ENCODE results near the gene ATP4A.

Gene ATP4A

DNA sequence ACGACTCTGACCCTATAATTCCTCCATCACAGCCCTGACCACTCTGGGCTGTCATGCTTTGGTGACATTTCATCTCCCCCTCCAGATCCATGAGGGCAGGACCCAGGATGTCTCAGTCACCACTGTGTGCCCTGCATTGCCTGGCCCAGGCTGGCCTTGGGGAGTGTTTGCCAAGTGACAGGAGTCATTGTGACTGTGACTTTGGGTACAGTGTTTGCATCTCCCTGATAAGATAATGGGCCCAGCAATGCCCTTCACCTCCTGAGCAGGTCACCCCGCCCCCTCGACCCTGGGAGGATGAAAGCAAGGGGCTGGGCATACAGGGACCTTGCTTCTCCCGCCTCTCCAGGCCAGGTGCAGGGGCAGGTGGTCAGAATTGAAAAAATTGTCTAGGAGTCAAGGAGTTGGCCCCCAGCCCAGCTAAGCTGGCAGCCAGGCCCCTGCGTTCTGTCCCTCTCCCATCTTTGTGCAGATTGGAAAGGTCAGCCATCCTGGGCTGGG, 5.9 kb upstream of the ATP4A start:
- Histone ChIP-seq H3K27ac (ENCODE audit: insufficient read depth, low read length, poor library complexity, severe bottlenecking) (no peak overlapping the region), H3K36me3 (ENCODE audit: control insufficient read depth, insufficient read depth, low read length) (no peaks in the 10 kb centered on the region), H3K9me3 (ENCODE audit: control insufficient read depth, low read length) (no peaks in the 10 kb centered on the region), H3K4me1 (ENCODE audit: control insufficient read depth, insufficient read depth, low read length, poor library complexity, severe bottlenecking) (no peaks in the 10 kb centered on the region), H3K27me3 (replicated peaks; ENCODE audit: control insufficient read depth, insufficient read depth, low read length, poor library complexity, severe bottlenecking) (peaks cover 4% of the 10 kb centered on the region), H3K4me3 (ENCODE audit: insufficient read depth, low read depth, low read length, poor library complexity, severe bottlenecking) (no peak overlapping the region)
- DNase-seq: no peak

GRCh38 chr19:35566738-35567137, 3.3 kb upstream of the ATP4A start:
- DNase-seq: no peak
- no peaks in the 10 kb centered on the region for H3K4me1 ChIP-seq (ENCODE audit: control insufficient read depth, insufficient read depth, low read length, poor library complexity, severe bottlenecking)
- H3K27ac ChIP-seq (ENCODE audit: insufficient read depth, low read length, poor library complexity, severe bottlenecking): no peak overlapping the region
- no peak overlapping the region for H3K4me3 ChIP-seq (ENCODE audit: insufficient read depth, low read depth, low read length, poor library complexity, severe bottlenecking)
- no peaks in the 10 kb centered on the region for H3K36me3 ChIP-seq (ENCODE audit: control insufficient read depth, insufficient read depth, low read length)
- no peaks in the 10 kb centered on the region for H3K9me3 ChIP-seq (ENCODE audit: control insufficient read depth, low read length)
- H3K27me3 ChIP-seq (replicated peaks; ENCODE audit: control insufficient read depth, insufficient read depth, low read length, poor library complexity, severe bottlenecking): peaks cover 4% of the 10 kb centered on the region

GRCh38 chr19:35565016-35565856, 1.8 kb upstream of the ATP4A start:
- H3K4me1 ChIP-seq (ENCODE audit: control insufficient read depth, insufficient read depth, low read length, poor library complexity, severe bottlenecking): no peaks in the 10 kb centered on the region
- H3K4me3 ChIP-seq (ENCODE audit: insufficient read depth, low read depth, low read length, poor library complexity, severe bottlenecking): no peak overlapping the region
- no peaks in the 10 kb centered on the region for H3K9me3 ChIP-seq (ENCODE audit: control insufficient read depth, low read length)
- no peak overlapping the region for H3K27ac ChIP-seq (ENCODE audit: insufficient read depth, low read length, poor library complexity, severe bottlenecking)
- H3K36me3 ChIP-seq (ENCODE audit: control insufficient read depth, insufficient read depth, low read length): no peaks in the 10 kb centered on the region
- DNase-seq: no peak
- peaks cover 4% of the 10 kb centered on the region for H3K27me3 ChIP-seq (replicated peaks; ENCODE audit: control insufficient read depth, insufficient read depth, low read length, poor library complexity, severe bottlenecking)

- H3K27ac ChIP-seq (ENCODE audit: insufficient read depth, low read length, poor library complexity, severe bottlenecking): no peak overlapping the region
Observed at GRCh38 chr19:35562776-35563175, 682 bp downstream of the ATP4A start.

DNA sequence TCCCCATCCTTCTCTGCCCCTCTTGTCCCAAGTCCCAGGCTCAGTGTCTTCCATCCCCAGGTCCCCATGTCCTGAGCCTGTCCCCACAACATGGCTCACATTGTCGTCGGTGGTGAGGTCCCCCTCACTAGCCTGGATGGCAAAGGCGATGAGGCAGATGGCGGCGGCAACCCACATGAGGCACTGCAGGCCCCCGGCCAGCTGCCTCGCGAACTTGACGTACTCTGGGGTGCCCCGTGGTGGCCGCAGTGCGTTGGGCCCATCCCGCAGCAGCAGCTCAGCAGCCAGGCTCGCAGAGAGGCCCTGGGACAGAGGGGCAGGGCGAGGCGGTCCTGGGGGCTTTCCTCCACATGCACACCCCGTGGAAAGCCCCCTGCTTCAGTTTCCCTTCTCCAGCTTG, 1.1 kb downstream of the ATP4A start:
- Histone ChIP-seq H3K4me3 (ENCODE audit: insufficient read depth, low read depth, low read length, poor library complexity, severe bottlenecking) (no peak overlapping the region), H3K36me3 (ENCODE audit: control insufficient read depth, insufficient read depth, low read length) (no peaks in the 10 kb centered on the region), H3K4me1 (ENCODE audit: control insufficient read depth, insufficient read depth, low read length, poor library complexity, severe bottlenecking) (peaks cover 8% of the 10 kb centered on the region), H3K9me3 (ENCODE audit: control insufficient read depth, low read length) (no peaks in the 10 kb centered on the region), H3K27ac (ENCODE audit: insufficient read depth, low read length, poor library complexity, severe bottlenecking) (no peak overlapping the region), H3K27me3 (replicated peaks; ENCODE audit: control insufficient read depth, insufficient read depth, low read length, poor library complexity, severe bottlenecking) (peaks cover 10% of the 10 kb centered on the region)
- DNase-seq: no peak

More at GRCh38 chr19:35562776-35563175, 682 bp downstream of the ATP4A start:
- Histone ChIP-seq H3K4me3 (ENCODE audit: insufficient read depth, low read depth, low read length, poor library complexity, severe bottlenecking) (no peak overlapping the region), H3K36me3 (ENCODE audit: control insufficient read depth, insufficient read depth, low read length) (no peaks in the 10 kb centered on the region), H3K4me1 (ENCODE audit: control insufficient read depth, insufficient read depth, low read length, poor library complexity, severe bottlenecking) (peaks cover 8% of the 10 kb centered on the region), H3K9me3 (ENCODE audit: control insufficient read depth, low read length) (no peaks in the 10 kb centered on the region), H3K27me3 (replicated peaks; ENCODE audit: control insufficient read depth, insufficient read depth, low read length, poor library complexity, severe bottlenecking) (peaks cover 10% of the 10 kb centered on the region)
- no peak for DNase-seq

DNA sequence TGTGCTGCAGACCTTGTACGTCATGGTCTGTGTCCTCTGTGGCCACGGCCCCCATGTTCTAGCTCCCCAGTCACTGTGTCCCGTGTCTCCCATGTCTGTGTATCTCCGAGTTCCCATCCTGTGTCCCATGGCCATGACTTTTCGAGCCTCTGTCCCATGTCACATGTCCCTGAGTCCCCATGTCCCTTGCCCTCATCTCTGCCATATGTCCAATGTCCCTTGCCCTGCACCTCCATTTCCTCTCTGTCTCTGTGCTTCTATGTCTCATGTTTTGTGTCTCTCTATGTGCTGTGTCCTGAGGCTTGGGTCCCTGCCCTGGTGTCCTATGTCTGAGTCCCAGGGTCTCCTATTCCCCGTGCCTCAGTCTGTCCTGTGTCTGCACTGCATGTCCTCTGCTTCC, 2.0 kb downstream of the ATP4A start:
- no peak for DNase-seq
- Histone ChIP-seq H3K4me3 (ENCODE audit: insufficient read depth, low read depth, low read length, poor library complexity, severe bottlenecking) (no peak overlapping the region), H3K9me3 (ENCODE audit: control insufficient read depth, low read length) (no peaks in the 10 kb centered on the region), H3K27me3 (replicated peaks; ENCODE audit: control insufficient read depth, insufficient read depth, low read length, poor library complexity, severe bottlenecking) (peaks cover 10% of the 10 kb centered on the region), H3K36me3 (ENCODE audit: control insufficient read depth, insufficient read depth, low read length) (no peaks in the 10 kb centered on the region), H3K27ac (ENCODE audit: insufficient read depth, low read length, poor library complexity, severe bottlenecking) (no peak overlapping the region), H3K4me1 (ENCODE audit: control insufficient read depth, insufficient read depth, low read length, poor library complexity, severe bottlenecking) (peaks cover 8% of the 10 kb centered on the region)

- H3K4me3 ChIP-seq (ENCODE audit: insufficient read depth, low read depth, low read length, poor library complexity, severe bottlenecking): no peak overlapping the region
- H3K36me3 ChIP-seq (ENCODE audit: control insufficient read depth, insufficient read depth, low read length): no peaks in the 10 kb centered on the region
- no peak overlapping the region for H3K27ac ChIP-seq (ENCODE audit: insufficient read depth, low read length, poor library complexity, severe bottlenecking)
- DNase-seq: no peak
- H3K9me3 ChIP-seq (ENCODE audit: control insufficient read depth, low read length): no peaks in the 10 kb centered on the region
- peaks cover 8% of the 10 kb centered on the region for H3K4me1 ChIP-seq (ENCODE audit: control insufficient read depth, insufficient read depth, low read length, poor library complexity, severe bottlenecking)
- peaks cover 10% of the 10 kb centered on the region for H3K27me3 ChIP-seq (replicated peaks; ENCODE audit: control insufficient read depth, insufficient read depth, low read length, poor library complexity, severe bottlenecking)
Observed at GRCh38 chr19:35560677-35561076, 2.8 kb downstream of the ATP4A start.

DNA sequence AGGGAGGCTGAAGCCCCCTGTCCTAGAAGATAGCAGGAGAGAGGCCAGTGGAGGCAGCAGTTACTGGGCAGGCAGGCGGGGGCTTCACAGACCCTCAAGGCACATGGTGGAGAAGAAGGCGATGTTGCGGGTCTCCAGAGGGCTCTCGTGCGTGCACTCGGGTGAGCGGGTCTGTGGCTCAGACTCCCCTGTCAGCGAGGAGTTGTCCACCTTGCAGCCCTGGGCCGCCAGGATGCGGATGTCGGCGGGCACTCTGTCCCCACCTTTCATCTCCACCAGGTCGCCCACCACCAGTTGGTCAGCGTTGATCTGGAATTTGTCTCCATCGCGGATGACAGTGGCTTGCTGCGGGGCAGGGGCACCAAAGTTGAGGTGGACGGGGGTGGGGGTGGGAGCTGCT, 3.2 kb downstream of the ATP4A start:
- H3K4me3 ChIP-seq (ENCODE audit: insufficient read depth, low read depth, low read length, poor library complexity, severe bottlenecking): no peak overlapping the region
- H3K27me3 ChIP-seq (replicated peaks; ENCODE audit: control insufficient read depth, insufficient read depth, low read length, poor library complexity, severe bottlenecking): peaks cover 10% of the 10 kb centered on the region
- peaks cover 8% of the 10 kb centered on the region for H3K4me1 ChIP-seq (ENCODE audit: control insufficient read depth, insufficient read depth, low read length, poor library complexity, severe bottlenecking)
- no peak overlapping the region for H3K27ac ChIP-seq (ENCODE audit: insufficient read depth, low read length, poor library complexity, severe bottlenecking)
- H3K9me3 ChIP-seq (ENCODE audit: control insufficient read depth, low read length): no peaks in the 10 kb centered on the region
- no peak for DNase-seq
- no peaks in the 10 kb centered on the region for H3K36me3 ChIP-seq (ENCODE audit: control insufficient read depth, insufficient read depth, low read length)

GRCh38 chr19:35559781-35560180, 3.7 kb downstream of the ATP4A start:
- peaks cover 10% of the 10 kb centered on the region for H3K27me3 ChIP-seq (replicated peaks; ENCODE audit: control insufficient read depth, insufficient read depth, low read length, poor library complexity, severe bottlenecking)
- no peak for DNase-seq
- no peaks in the 10 kb centered on the region for H3K36me3 ChIP-seq (ENCODE audit: control insufficient read depth, insufficient read depth, low read length)
- no peaks in the 10 kb centered on the region for H3K9me3 ChIP-seq (ENCODE audit: control insufficient read depth, low read length)
- no peak overlapping the region for H3K4me3 ChIP-seq (ENCODE audit: insufficient read depth, low read depth, low read length, poor library complexity, severe bottlenecking)
- H3K4me1 ChIP-seq (ENCODE audit: control insufficient read depth, insufficient read depth, low read length, poor library complexity, severe bottlenecking): peaks cover 8% of the 10 kb centered on the region
- no peak overlapping the region for H3K27ac ChIP-seq (ENCODE audit: insufficient read depth, low read length, poor library complexity, severe bottlenecking)

DNA sequence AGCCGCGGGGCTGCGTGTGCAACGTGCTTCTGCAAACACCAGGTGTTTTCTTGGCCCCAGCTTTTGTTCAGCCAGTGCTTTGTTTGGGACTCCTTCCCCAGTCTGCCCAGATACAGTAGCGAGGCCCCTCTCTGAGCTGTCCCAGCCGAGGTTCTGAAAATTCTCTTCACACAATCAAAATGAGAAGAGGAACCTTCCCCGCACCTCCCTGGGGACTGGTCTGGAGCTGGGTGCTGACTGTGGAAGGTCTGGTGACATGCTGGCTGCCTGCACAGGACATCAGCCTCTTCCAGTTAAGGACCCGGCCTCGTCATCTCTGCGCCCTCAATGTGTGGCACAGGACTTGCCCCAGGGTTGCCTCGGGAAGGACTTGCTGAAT, 4.2 kb downstream of the ATP4A start:
- Histone ChIP-seq H3K9me3 (ENCODE audit: control insufficient read depth, low read length) (no peaks in the 10 kb centered on the region), H3K4me3 (ENCODE audit: insufficient read depth, low read depth, low read length, poor library complexity, severe bottlenecking) (no peak overlapping the region), H3K27me3 (replicated peaks; ENCODE audit: control insufficient read depth, insufficient read depth, low read length, poor library complexity, severe bottlenecking) (peaks cover 10% of the 10 kb centered on the region), H3K4me1 (ENCODE audit: control insufficient read depth, insufficient read depth, low read length, poor library complexity, severe bottlenecking) (peaks cover 8% of the 10 kb centered on the region), H3K27ac (ENCODE audit: insufficient read depth, low read length, poor library complexity, severe bottlenecking) (no peak overlapping the region), H3K36me3 (ENCODE audit: control insufficient read depth, insufficient read depth, low read length) (no peaks in the 10 kb centered on the region)
- DNase-seq: no peak
